Measurements from ENCODE around the gene TPK1.
"Not testable (repeated sequence)": the region's sequence is repeated elsewhere in the genome, so short reads cannot be mapped to it uniquely, and the experiment has no call there.

Gene TPK1

DNA sequence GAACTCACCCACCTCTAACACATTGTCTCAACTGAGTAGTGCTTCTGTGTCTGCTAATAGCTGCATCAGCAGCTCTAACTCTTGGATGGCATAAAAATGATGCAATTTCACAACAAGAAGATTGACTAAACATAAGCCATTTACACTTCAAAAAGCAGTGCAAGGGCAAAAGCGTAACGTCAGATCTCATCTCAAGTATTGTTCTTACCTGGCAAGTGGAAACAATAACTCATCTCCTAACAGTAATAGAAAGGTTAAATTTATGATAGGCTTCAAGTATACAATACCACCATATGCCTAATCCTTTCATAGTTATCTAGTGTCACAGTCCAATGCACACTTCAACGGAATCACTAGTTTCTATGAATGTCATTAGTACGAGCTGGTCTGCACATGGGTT is 14.8 kb downstream of the TPK1 start:
- DNase-seq = no peak

DNA sequence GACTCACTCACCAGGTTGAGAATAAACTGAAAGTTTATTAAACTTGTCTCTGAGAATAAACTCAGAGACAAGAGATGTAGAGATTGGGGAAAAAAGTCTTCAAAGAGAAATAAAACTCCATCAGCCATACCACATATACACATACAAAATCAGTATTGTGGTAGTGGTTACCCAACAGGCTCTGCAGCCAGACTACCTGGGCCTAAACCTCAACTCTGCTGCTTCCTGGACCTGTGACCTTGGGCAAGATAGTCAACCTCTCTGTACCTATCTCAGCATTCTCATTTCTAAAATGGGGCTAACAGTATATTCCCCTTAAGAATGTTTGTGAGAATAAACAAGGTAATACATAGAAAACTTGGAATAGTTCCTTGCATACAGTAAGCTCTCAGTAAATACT is 15.3 kb downstream of the TPK1 start:
- DNase-seq = no peak

DNA sequence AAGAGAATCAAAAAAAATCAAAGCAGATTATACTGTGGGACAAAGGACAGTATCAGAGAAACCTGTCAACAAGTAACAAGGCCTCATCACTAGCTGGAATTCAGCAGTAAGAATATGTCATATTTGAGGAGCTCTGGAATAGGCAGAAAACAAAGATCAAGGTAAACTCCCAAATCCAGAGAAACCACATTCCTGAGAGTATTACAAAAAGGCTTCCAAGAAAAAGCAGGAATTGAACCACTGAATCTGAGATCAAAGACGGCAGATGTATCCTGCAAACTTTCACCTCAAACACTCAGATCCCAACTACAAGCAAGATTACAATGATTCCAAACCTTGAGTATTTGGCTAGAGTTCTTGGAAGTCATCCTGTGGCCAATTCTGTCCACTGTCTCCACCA is 16.3 kb downstream of the TPK1 start:
- DNase-seq = no peak

DNA sequence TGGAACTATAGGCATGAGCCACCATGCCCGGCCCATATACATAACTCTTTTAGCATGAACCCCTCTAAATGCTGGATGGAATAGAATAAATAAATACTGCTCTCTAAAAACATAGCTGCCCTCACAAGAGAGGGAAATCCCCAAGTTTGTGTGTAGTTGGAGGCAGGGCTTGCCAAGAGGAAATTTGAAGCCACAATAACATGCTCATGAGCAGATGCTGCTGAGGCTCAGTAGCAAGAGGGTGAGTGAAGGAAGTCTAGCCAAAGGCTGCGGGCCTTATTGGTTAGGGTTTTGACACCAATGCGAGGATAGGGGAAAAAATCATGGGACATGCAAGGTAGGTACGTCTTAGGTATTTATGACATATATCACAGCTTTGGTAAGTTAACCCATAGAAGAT is 17.3 kb downstream of the TPK1 start:
- DNase-seq = peak in 2 of 4 experiments; percentile 10 to 12

DNA sequence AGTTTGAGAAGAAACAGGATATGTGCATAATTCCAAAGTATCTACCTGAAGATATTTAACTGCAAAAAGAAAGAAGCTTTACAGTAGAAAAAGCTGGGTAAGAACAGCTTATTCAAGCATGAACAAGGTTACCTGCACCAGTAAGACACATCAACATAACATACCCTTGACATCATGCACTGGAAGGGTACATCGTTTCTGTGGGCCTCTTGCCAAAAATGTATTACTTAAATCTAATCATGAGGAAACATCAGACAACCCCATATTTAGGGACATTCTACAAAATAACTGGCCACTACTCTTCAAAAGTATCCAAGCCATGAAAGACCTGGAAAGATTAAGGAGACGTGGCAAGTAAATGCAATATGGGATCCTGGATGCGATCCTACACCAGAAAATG is 18.9 kb downstream of the TPK1 start:
- DNase-seq = no peak

DNA sequence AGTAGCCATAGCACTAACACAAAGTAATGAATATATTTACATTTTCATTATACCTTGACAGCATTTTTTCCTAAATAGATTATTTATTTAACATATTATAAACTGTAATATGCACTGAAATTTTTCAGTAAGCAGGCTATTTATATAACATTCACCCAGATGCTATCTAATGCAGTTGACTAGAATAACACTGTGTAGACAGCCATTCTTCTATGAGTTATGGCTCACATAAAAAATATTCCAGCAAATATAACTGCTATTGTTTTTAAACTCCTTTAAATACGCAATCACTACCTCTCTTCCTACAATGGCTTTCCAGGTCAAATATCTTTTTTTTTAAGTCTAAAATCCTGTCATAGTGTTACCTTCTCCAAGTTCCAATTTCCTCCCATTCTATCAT is 21.6 kb downstream of the TPK1 start:
- no peak for DNase-seq

DNA sequence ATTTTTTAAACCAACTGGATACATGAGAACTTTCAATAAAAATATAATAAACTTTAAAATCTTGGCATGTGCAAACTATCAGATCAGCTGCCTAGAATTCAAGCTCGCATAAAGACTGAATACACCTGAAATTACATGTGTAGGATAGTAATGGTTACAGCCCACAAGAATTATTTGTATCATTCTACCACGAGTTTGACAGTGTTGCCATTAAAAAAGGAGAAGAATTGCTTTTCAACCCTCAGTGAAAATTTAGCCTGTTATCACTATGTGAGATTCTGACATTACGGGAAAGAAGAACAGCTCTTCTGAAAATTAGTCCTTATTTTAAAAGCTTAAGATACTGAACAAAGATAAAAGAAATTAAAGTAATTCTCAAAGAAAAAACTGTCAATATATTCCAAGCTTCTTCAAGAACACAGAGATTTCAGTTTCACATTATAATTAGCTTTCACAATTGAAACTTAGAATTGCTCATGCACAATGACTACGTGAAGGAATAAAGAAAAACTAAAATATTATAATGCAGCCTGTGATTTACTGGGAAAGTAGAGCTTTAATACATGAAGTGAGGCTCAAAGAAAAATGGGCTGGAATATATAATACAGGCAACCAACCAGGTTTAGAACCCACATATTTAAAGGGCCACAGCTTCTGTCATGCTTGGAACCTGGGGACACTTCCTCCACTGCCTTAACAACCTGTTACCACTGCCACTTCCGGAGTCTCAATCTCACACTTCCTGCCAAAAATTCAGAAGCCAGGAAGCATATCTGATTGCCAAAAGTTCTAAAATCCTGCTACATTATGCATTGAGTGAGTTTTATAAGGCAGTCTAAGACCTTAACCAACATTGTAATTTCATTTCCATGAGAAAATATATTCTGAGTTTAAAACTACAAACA is 23.2 kb downstream of the TPK1 start:
- peak in 1 of 4 experiments; percentile 16 for DNase-seq

DNA sequence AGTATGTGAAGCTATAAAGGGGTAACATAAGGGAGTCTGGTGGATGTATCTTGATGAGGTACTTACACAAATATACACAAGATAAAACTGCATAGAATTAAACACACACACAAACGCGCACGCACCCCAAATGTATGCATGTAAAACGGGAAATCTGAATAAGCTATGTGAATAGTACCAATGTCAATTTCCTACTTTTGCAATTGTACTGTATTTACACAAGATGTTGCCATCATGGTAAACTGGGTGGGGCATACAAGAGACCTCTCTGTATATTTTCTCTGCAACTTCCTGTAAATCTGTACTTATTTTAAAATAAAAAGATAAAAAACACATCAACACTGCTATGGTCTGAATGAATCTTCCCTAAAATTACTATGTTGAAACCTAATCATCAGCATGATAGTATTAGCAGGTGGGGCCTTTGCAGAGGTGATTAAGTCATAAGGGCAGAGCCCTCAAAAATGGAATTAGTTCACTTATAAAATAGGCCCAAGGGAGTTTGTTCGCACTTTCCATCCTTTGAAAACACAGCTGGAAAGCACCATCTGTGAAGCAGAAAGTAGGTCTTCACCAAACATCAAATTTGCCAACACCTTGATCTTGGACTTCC is 30.1 kb downstream of the TPK1 start:
- no peak for DNase-seq

DNA sequence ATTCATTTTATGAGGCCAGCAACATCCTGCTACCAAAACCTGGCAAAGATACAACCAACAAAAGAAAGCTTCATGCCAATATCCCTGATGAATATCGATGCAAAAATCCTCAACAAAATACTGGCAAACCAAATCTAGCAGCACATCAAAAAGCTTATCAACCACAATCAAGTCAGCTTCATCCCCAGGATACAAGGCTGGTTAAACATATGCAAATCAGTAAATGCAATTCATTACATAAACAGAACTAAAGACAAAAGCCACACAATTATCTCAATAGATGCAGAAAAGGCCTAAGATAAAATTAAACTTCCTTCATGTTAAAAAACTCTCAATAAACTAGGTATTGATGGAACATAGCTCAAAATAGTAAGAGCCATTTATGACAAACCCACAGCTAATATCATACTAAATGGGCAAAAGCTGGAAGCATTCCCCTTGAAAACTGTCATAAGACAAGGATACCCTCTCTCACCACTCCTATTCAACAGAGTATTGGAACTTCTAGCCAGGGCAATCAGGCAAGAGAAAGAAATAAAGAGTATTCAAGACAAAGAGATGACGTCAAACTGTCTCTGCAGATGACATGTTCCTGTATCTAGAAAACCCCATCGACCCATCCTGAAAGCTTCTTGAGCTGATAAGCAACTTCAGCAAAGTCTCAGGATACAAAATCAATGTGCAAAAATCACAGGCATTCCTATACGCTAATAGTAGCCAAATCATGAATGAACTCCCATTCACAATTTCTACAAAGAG is 35.0 kb downstream of the TPK1 start:
- DNase-seq = not testable (repeated sequence)

DNA sequence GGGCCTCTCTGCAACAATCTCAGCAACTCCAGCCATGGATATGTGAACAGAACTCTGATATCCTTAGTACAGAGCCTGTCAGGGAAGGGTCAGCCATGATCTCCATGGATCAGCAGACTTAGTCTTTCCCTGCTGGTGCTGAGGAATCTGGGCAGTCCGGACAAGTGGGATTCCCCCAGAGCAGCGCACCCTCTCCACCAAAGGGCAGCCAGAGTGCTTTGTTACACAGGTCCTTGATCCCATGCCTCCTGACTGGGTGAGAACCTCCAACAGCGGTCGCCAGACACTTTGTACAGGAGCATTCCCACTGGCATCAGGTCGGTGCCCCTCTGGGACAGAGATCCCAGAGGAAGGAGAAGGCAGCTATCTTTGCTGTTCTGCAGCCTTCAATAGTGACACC is 38.9 kb downstream of the TPK1 start:
- no peak for DNase-seq

DNA sequence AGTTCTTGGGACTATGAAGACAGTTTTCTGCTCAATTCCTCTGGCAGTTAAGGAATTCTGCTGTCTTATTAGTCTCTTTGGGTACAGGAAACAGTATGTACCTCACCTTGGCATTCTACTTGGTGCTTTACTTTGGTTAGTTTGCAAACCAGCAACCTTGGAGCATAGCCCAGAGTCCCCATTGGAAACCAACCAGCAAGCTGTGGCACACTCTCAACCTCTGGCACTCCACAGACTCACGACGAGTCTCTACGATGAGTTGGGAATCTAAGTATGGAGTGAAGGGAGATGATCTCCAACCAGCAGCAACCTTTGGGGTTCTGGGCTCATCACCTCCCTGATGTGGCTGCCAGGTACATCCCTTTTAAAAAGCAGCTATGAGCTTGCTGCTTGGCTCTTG is 43.8 kb downstream of the TPK1 start:
- no peak for DNase-seq

DNA sequence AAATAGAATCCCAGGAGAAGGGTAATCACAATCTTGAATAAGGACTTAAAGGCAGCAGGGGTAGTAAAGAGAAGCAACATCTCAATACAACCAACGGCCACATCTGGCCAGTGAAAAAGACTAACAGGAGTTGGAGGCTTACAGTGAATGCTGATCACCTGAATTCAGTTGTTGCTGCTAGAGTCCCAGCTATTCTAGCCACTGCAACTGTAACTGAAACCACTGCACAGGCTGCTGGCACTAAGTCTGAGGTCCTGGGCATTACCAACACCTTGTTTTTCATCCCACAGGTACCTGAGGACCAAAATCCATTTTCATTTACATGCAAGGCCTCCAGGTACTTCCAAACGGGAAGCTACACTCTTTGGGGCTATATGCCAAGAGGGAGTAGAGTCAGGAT is 44.4 kb downstream of the TPK1 start:
- DNase-seq = no peak

DNA sequence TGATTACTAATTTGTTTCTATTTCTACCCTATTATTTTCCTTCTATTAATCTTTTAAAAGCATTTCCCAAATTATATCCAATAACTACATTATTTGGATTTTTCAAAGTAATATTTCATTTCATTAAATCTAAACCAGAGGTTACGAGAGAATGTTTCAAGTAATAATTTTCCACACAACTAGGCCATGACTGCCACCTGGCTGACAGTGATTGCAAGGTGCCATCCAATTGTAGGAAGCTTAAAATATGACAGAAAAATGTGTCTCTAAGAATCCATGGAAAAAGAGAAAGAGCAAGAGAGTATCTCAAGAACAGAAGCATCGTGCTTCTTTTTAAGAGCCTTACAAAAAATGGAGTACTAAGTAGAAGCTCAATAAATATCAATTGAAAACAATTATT is 48.7 kb downstream of the TPK1 start:
- DNase-seq = no peak

DNA sequence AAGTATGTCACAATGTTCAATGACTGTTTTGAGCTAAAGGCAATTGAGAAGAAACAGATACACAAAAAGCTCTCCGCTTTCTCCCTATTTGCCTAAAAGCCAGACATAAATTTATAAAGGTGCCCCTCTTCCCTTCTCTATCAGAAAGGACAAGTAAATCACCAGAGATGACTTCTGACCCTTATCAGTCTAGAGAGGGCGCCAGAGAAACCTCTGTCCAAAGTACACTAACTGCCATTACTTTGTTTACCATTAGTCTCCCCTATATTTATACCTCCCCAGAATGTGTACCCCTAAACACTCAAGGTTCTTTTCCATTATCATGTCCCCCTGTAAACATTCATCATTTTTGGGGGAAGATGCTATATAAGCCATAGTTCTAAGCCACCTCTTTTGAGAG is 49.3 kb downstream of the TPK1 start:
- no peak for DNase-seq

DNA sequence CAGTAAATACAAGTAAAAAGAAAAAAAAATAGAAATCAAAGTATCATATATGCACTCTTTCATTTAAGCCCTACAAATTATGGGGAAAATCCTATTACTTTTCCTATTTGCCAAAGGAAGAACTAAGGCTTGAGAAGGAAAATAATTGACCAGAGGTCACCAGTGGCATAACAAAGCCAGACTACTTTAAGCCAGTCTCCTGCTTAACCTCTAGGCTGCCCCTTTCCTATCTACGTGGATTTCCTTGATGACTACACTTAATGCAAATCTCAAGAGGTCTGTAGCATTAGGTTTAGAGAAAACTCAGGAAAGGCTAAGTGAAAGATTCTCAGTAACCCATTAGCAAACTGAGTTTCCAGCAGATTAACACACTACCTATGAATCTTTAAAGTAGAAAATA is 49.8 kb downstream of the TPK1 start:
- DNase-seq = no peak

DNA sequence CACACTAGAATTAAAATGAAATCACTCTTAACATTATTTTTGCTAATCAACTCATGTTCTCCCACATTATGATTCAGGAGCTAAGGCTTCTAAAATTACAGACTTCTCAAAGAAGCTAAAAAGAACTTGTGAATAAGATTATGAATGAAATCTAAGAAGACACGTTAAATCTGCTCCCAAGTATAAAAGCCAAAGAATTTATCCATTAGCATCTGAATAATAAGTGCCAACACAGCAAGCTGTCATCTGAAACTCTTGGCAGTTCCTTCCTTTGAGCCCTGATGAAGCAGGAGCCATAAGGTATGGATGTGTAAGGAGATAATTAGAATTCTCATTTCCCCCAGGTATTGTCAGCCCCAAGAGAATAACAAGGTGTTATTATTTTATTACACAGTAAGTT is 50.3 kb downstream of the TPK1 start:
- no peak for DNase-seq

DNA sequence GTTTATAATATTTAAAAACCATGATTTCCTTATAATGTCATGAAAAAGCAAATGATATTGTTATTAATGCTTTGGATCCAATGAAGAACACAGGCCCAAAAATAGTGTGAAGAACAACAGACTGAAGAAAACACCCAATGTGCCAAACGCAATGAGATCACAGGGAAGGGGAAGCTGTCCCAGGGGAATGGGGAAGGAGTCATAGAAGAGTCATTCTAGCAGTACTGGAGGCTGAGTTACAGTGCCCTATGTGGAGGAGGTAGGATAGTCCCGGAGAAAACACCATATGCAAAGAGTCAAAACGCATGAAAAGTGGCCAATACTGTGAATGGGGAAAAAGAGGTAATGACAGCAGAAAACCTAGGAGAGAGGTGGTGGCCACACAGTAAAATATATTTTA is 50.9 kb downstream of the TPK1 start:
- no peak for DNase-seq

DNA sequence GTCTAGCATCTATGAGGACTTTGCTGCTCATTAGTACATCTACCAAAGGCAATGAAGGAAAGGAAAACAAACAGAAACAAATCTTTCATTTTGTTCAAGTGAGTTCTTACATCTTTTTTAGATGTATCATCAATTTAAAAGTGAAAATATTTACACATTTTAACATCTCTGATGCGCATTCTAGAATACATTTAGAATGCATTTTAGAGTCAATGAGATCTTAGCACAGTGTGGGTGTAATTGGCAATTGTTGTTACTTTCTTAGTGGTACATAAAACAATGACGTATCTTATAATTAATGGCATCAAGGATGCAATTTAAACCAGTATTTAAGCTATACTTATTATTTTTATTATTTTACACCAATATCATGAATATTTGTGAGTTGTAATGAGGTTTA is 51.4 kb downstream of the TPK1 start:
- DNase-seq = no peak

DNA sequence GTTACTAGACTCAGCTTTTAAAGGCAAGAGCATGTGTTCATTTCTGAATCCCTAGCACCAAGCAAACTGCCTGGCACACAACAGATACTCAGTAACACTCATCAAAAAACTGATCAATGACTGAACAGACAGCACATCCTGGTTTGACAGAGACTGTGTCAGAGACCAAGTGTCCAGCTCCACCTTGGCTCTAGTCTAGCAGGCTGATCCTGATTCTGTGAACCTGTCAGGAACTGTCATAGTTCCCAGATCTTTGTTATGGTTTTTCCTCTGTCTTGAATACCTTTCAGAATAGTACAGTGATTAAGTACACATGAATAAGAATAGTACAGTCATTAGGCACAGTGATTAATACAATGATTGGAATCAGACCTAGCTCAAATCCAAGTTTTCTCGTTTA is 53.0 kb downstream of the TPK1 start:
- no peak for DNase-seq

DNA sequence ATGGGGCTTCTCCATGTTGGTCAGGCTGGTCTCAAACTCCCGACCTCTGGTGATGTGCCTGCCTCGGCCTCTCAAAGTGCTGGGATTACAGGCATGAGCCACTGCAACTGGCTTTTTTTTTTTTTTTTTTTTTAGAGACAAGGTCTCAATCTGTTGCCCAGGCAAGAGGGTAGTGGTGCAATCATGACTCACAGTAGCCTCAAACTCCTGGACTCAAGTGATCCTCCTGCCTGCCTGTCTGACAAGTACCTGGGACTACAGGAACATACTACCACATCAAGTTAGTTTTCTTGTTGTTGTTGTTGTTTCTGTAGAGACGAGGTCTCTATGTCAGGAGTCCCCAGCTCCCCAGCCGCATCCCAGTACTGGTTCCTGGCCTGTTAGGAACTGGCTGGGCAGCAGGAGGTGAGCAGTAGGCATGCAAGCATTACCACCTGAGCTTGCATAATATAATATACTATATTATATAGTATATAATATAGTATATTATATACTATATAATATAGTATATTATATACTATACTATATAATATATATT is 55.7 kb downstream of the TPK1 start:
- no peak for DNase-seq

DNA sequence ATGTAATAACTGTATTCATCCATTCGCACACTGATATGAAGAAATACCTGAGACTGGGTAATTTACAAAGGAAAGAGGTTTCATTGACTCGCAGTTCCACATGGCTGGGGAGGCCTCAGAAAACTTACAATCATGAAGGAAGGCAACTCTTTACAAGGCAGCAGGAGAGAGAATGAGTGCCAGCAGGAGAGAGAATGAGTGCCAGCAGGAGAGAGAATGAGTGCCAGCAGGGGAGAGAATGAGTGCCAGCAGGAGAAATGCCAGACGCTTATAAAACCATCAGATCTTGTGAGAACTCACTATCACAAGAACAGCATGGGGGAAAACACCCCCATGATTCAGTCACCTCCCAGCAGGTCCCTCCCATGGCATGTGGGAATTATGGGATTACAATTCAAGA is 58.0 kb downstream of the TPK1 start:
- DNase-seq = not testable (repeated sequence)

DNA sequence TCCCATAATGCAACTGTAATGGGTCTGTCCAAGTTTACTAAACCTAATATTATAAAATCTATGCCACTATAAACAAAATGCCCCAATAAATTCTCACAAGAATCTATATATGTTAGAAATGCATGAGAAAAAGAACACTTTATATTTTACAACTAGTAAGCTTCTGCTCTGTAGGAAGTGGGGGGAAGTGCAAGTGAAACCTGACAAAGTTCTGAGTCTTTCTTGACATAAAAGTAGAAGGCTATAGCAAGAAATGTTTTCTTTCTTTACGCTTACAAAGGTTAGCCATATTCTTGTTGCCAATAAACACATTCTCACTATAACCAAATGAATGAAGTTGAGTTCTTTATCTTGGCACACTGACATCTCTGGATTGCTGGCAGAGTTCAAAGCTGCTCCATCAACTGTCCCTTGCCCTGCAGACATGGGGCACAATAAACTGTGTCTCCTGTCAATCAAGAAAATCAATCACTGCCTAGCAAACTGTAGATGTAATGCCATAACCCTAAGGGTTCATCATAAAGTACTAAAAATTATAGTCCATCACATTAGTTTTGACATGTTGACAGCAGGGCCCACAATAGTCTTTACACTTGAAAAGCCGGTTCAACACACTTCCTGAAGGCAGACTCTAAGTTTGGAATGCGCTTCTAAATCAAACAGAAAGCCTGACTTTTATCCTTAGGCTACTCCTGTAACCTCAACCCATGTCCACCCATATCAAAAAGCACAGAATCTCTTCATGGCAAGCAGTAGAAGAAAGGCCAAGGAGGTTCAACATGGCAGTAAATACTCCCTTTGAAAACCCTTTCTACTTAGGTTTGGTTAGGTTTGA is 58.6 kb downstream of the TPK1 start:
- DNase-seq = no peak

DNA sequence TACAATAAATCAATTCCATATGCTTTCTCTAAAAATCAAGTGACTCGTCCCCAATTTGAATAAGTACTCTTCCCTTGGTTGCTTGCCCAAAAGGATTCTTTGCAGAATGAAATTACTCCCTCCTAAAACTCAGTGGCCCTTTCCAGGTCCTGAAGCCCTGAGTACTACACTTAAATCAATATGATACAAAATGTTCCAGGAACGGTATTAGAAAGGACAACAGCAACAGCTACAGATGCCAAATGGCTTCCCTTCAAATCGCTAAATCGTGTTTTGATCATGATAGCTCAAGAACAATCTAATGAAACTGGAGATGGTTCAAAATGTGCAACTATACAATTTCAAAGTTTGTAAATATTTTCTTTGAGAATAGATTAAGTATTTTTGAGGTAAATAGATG is 59.4 kb downstream of the TPK1 start:
- DNase-seq = no peak

Measured in activated CD4-positive, CD25-positive, alpha-beta regulatory T cell (primary cell).